ENCODE measurements around the gene HSD11B1L.
A peak's percentile ranks its signal among the peaks of the same experiment; 100 is the strongest.
"Not testable (repeated sequence)": the region's sequence is repeated elsewhere in the genome, so short reads cannot be mapped to it uniquely, and the experiment has no call there.

Gene HSD11B1L

GRCh38 chr19:5700455-5701092, 19.7 kb downstream of the HSD11B1L start:
- DNase-seq (ENCODE audit: low read depth) = no peak

- DNase-seq (ENCODE audit: low read depth) = not testable (repeated sequence)
Observed at GRCh38 chr19:5702053-5702410, 21.2 kb downstream of the HSD11B1L start.

- no peak for DNase-seq (ENCODE audit: low read depth)
Observed at GRCh38 chr19:5703819-5704818, 23.3 kb downstream of the HSD11B1L start.

- DNase-seq (ENCODE audit: low read depth) = no peak
Observed at GRCh38 chr19:5705552-5705951, 24.7 kb downstream of the HSD11B1L start.

GRCh38 chr19:5706876-5707573, 26.2 kb downstream of the HSD11B1L start:
- DNase-seq (ENCODE audit: low read depth) = no peak

GRCh38 chr19:5707576-5708575, 27.0 kb downstream of the HSD11B1L start:
- DNase-seq (ENCODE audit: low read depth) = no peak

- DNase-seq (ENCODE audit: low read depth) = no peak
Observed at GRCh38 chr19:5711025-5711424, 30.2 kb downstream of the HSD11B1L start.

- no peak for DNase-seq (ENCODE audit: low read depth)
Observed at GRCh38 chr19:5711713-5712161, 30.9 kb downstream of the HSD11B1L start.

GRCh38 chr19:5713228-5713627, 32.4 kb downstream of the HSD11B1L start:
- no peak for DNase-seq (ENCODE audit: low read depth)

- DNase-seq (ENCODE audit: low read depth) = no peak
Observed at GRCh38 chr19:5714816-5715215, 34.0 kb downstream of the HSD11B1L start.

GRCh38 chr19:5717215-5717935, 36.5 kb downstream of the HSD11B1L start:
- DNase-seq (ENCODE audit: low read depth) = no peak

- no peak for DNase-seq (ENCODE audit: low read depth)
Observed at GRCh38 chr19:5718037-5718578, 37.3 kb downstream of the HSD11B1L start.

- DNase-seq (ENCODE audit: low read depth) = no peak
Observed at GRCh38 chr19:5718579-5719273, 37.9 kb downstream of the HSD11B1L start.

GRCh38 chr19:5719274-5719960, 38.6 kb downstream of the HSD11B1L start:
- DNase-seq (ENCODE audit: low read depth) = peak; percentile 13

GRCh38 chr19:5719961-5720790, 39.3 kb downstream of the HSD11B1L start, which contains the start of the genes CATSPERD and LONP1:
Gene CATSPERD (plus strand): TSS chr19:5720637. CDS start chr19:5720738, 101 bp downstream.
Gene LONP1 (minus strand): TSS chr19:5720146. CDS start chr19:5720132, 14 bp downstream.
- DNase-seq (ENCODE audit: low read depth) = peak; percentile 96

GRCh38 chr19:5727453-5728050, 46.7 kb downstream of the HSD11B1L start:
- DNase-seq (ENCODE audit: low read depth) = no peak

GRCh38 chr19:5733172-5733571, 52.3 kb downstream of the HSD11B1L start:
- DNase-seq (ENCODE audit: low read depth) = not testable (repeated sequence)

Data from stimulated activated CD8-positive, alpha-beta memory T cell treated with anti-CD3 and anti-CD28 coated beads, Interleukin-12 subunit alpha, Interleukin-12 subunit beta, amount 100 ng/mL, for 1 hour (primary cell).